ENCODE measurements around the gene ABCG1.

ABCG1 gene

DNA sequence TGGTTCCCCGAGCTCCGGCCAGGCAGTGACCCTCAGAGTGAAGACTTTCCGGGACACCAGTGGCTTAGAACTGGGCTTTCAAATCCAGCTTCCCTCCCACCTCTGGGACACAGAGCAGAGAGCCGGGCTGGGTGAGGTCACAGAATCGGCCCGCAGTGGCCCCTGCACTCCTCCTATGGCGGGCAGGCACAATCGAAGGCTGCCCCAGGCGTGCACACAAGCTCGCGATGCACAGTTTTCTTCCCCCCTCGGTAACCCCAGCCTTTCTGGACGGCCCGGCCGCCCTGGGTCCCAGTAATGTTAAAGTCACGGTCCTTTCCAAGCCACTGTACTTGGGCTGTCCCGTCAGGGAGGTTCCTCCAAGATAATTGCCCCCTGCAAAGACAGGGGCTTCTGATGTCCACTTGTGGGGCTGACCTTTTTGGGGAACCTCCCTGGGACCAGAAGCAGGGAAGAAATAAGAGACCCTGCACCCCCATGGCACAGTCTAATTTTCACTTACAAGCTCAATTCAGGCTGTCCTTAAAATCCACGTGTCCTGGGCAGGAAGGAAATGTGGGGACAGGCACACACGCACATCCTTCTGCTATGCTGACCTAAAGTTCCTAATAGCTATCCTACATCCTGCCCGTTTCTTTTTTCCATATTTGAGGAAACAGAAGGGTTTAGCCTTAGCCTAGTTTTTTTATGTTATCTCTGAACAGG, 82.6 kb downstream of the ABCG1 start:
- DNase-seq (ENCODE audit: low read depth) = no peak
- TF ChIP-seq, protein P1, sequence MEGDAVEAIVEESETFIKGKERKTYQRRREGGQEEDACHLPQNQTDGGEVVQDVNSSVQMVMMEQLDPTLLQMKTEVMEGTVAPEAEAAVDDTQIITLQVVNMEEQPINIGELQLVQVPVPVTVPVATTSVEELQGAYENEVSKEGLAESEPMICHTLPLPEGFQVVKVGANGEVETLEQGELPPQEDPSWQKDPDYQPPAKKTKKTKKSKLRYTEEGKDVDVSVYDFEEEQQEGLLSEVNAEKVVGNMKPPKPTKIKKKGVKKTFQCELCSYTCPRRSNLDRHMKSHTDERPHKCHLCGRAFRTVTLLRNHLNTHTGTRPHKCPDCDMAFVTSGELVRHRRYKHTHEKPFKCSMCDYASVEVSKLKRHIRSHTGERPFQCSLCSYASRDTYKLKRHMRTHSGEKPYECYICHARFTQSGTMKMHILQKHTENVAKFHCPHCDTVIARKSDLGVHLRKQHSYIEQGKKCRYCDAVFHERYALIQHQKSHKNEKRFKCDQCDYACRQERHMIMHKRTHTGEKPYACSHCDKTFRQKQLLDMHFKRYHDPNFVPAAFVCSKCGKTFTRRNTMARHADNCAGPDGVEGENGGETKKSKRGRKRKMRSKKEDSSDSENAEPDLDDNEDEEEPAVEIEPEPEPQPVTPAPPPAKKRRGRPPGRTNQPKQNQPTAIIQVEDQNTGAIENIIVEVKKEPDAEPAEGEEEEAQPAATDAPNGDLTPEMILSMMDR (conservative IDR thresholded peaks at IDR 0.05; ENCODE audit: low read depth, low read length) = no peak
- no peak overlapping the region for H3K4me3 ChIP-seq (ENCODE audit: low read depth, low read length)

DNA sequence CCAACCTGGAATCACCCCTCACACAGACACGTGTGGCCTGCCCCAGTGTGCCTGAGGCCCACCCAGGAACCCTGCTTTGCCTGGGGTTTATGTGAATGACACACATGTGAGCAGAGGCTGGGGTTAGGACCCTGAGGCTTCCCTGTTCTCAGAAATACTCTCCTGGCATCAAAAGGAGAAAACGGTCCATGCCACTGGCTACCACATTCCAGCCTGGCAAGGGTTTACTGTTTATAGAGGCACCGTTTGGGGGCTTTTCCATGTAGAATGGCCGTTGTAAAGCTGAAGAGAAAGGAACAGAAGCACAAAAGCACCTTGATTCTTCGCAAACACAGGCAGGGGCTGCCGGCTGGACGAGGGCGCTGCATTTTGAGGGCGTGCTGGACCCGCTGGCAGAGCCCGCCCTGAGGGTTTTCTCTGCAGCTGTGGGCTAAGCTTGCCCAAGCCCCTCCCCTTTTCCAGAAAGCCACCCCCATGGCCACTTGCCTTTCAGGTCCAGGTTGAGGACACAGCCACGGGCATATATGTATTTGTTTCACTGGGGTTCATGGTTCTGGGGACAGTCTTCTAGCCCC, 83.2 kb downstream of the ABCG1 start:
- TF ChIP-seq, protein P1 (conservative IDR thresholded peaks at IDR 0.05; ENCODE audit: low read depth, low read length) = no peak
- no peak overlapping the region for H3K4me3 ChIP-seq (ENCODE audit: low read depth, low read length)

DNA sequence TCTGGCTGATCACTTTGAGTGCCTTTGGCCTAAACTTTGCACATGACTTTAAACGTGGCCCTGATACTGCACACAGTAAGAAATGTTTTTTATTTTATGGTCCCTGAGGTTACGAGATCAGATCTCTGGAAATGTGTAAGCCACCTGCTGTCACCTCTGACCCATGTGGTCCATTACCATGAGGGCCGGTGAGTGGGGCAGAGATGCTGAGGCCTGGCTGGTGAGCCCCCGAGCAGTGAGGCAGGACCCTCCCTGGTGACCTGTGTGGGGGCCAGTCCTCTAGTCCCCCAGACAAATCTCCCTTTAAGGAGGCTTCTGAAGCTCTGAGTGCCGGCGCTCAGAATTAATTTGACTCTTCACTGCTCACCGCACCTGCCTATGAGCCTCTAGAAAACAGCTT, 83.9 kb downstream of the ABCG1 start:
- no peak overlapping the region for H3K4me3 ChIP-seq (ENCODE audit: low read depth, low read length)
- TF ChIP-seq, protein P1 (conservative IDR thresholded peaks at IDR 0.05; ENCODE audit: low read depth, low read length) = no peak
- DNase-seq (ENCODE audit: low read depth) = no peak

More for the DNA sequence above, 83.2 kb downstream of the ABCG1 start:
- DNase-seq (ENCODE audit: low read depth) = no peak

DNA sequence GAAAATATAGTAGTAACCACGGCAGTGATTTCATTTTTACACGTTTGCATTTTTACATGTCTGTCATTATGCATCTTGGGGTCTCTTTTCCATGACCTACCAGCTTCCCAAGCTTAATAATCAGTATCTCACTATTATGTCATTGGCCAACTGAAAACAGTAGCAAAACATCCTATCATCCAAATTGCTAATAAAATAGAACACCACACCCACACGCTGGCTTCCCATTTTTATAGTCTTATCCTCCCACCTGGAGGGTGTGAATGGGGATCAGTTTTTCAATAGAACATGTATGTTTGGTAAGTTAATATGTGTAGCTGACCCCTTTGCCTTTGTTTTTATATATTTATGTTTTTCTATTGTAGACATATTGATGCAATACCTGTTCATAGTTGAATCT, 84.5 kb downstream of the ABCG1 start:
- no peak overlapping the region for H3K4me3 ChIP-seq (ENCODE audit: low read depth, low read length)
- no peak for DNase-seq (ENCODE audit: low read depth)
- TF ChIP-seq, protein P1 (conservative IDR thresholded peaks at IDR 0.05; ENCODE audit: low read depth, low read length) = no peak

DNA sequence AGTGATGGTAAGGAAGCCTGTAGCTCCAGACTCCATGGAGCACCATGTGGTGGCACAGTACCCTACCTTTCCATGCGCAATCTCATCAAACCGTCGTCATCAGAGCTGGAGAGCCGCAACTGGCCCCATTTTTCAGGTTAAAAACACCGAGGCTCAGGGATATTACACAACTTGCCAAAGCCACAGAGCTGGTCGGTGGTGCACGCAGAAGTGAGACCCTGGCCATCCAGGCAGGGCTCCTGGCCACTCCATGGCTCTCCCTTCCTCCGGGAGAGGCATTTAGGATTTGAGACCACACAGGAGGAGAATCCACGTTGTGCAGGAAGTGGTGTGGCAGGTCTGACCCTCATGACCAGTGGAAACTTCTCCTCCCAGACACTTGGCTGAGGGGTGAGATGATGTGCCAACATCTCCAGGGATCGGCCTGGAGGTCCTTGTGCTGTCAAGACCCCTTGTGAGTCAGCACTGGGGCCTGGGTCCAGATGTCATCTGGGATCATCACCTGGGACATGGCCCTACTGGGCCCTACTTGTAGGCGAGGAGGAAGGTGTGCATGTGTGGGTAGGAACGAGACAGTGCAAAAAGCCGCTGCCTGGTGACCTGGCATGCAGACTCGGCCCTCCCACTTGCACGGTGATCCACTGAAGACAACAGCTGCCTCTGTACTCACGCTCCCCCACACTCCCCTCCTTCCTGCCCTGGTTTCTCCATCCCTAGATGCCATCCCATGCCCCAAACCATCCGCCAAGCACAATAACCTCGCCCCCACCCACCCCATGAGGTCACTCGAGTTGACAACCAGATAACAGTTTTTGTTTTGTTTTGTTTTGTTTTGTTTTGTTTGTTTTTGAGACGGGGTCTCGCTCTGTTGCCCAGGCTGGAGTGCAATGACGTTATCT, 85.9 kb downstream of the ABCG1 start:
- TF ChIP-seq, protein P1 (conservative IDR thresholded peaks at IDR 0.05; ENCODE audit: low read depth, low read length) = no peak
- no peak for DNase-seq (ENCODE audit: low read depth)
- no peak overlapping the region for H3K4me3 ChIP-seq (ENCODE audit: low read depth, low read length)

DNA sequence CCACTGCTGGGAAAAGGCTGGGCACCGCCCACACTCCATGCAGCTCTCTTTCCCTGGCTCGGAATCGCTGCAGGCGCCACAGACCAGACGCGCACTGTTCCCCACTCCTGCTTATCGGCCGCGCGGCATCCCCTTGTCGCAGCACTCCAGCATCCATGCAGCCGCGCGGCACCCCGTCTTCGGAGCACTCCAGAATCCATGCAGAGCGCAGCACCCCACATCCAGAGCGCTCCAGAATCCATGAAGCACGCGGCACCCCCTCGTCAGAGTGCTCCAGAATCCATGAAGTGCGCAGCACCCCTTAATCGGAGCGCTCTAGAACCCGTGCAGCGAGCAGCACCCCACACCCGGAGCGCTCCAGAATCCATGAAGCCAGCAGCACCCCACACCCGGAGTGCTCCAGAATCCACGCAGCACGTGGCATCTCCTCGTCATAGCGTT, 86.8 kb downstream of the ABCG1 start:
- H3K4me3 ChIP-seq (ENCODE audit: low read depth, low read length) = no peak overlapping the region
- DNase-seq (ENCODE audit: low read depth) = no peak
- TF ChIP-seq, protein P1 (conservative IDR thresholded peaks at IDR 0.05; ENCODE audit: low read depth, low read length) = no peak

Measured in choroid plexus epithelial cell (primary cell).